HepG2 (cell line): ENCODE results near the gene ISCA2. TPM values are rescaled to one million over a fixed set of nuclear protein-coding genes. Genes with fewer than 3 reads are reported as not detected.

Experiments
- ATAC-seq: fragments of 200-7000 bp; cut with Tn5 transposase; 3 replicates; pipeline ENCODE4 v1.9.1; 2020; ENCODE audit warnings: mild to moderate bottlenecking, moderate library complexity
- BruUV-seq: library from RNA; stranded (reverse); fragments of 400-500 nt; replicated peaks from 2 replicates; lab custom pipeline; 2021; lab: Mats Ljungman, UMichigan
- CTCF ChIA-PET: fragments of 300-600 bp; formaldehyde crosslinking; extraction: SDS; loops from one replicate; lab custom pipeline; 2021; ENCODE audit warnings: low total read pairs, inconsistent platforms, low intra/inter-chr PET ratio; lab: Yijun Ruan, JAX
- POLR2A ChIA-PET: fragments of 350-600 bp; sonication (Branson Sonifier 250); formaldehyde crosslinking; loops from one replicate; lab custom pipeline; 2020; ENCODE audit warnings: antibody characterized with exemption, inconsistent platforms; lab: Yijun Ruan, JAX
- DNase-seq: peaks from one replicate; pipeline ENCODE4 v3.0.0-alpha.2; 2015; ENCODE audit warnings: low spot score
- FAIRE-seq: peaks from 3 replicates; lab custom pipeline; 2011; peaks lifted over from hg19 to GRCh38; lab: Jason Lieb, UNC
- H2AFZ ChIP-seq: one replicate; pipeline ENCODE4 v1.6.1; 2011; ENCODE audit warnings: low read length, inconsistent platforms
- H3K27ac ChIP-seq: fragments of 300-600 bp; 3 replicates; pipeline ENCODE4 v1.8.0; 2011; ENCODE audit warnings: mixed run types, mild to moderate bottlenecking, mixed read lengths, low read length, inconsistent platforms; ENCODE audit not compliant: insufficient read depth; ENCODE audit errors: extremely low read length
- H3K27me3 ChIP-seq, 2 experiments: fragments of 200-600 bp in 1 of 2; 2 replicates in 1 of 2; 3 replicates in 1 of 2; pipeline versions ENCODE4 v1.6.0 to v1.8.0; 2011; ENCODE audit warnings: low read length in 2 of 2, mild to moderate bottlenecking in 2 of 2, moderate library complexity in 2 of 2, inconsistent platforms in 1 of 2; ENCODE audit not compliant: insufficient read depth in 2 of 2, control insufficient read depth in 1 of 2
- H3K36me3 ChIP-seq, 2 experiments: fragments of 200-600 bp in 1 of 2; replicated peaks in 1 of 2; 2 replicates in 1 of 2; 3 replicates in 1 of 2; pipeline versions ENCODE4 v1.5.1 to v1.8.0; 2011; ENCODE audit warnings: low read length in 2 of 2, inconsistent platforms in 1 of 2; ENCODE audit not compliant: insufficient read depth in 2 of 2, control insufficient read depth in 1 of 2
- H3K4me1 ChIP-seq: 2 replicates; pipeline ENCODE4 v1.5.1; 2012; ENCODE audit warnings: low read length, inconsistent platforms; ENCODE audit not compliant: insufficient read depth
- H3K4me2 ChIP-seq: 2 replicates; pipeline ENCODE4 v1.6.0; 2011; ENCODE audit warnings: low read depth, low read length, inconsistent platforms
- H3K4me3 ChIP-seq, 3 experiments: fragments of 200-600 bp in 1 of 3; sonication (generic), shearing (Covaris generic) in 1 of 3; replicated peaks in 1 of 3; 2 replicates each; pipeline ENCODE4 v1.5.1; 2011 to 2016; ENCODE audit warnings: low read length in 3 of 3, inconsistent platforms in 2 of 3, low read depth in 2 of 3, mild to moderate bottlenecking in 2 of 3, control low read depth in 1 of 3, mixed read lengths in 1 of 3; ENCODE audit not compliant: insufficient read depth in 1 of 3
- H3K79me2 ChIP-seq: one replicate; pipeline ENCODE4 v1.6.1; 2011; ENCODE audit warnings: low read length, inconsistent platforms; ENCODE audit not compliant: insufficient read depth
- H3K9ac ChIP-seq: 2 replicates; pipeline ENCODE4 v1.6.0; 2011; ENCODE audit warnings: mild to moderate bottlenecking, low read depth, low read length, inconsistent platforms; ENCODE audit not compliant: insufficient read depth
- H3K9me3 ChIP-seq: 2 replicates; pipeline ENCODE4 v1.5.1; 2012; ENCODE audit warnings: mild to moderate bottlenecking, low read length
- H4K20me1 ChIP-seq: 2 replicates; pipeline ENCODE4 v1.6.0; 2011; ENCODE audit warnings: inconsistent platforms, mild to moderate bottlenecking, low read length, moderate library complexity; ENCODE audit not compliant: insufficient read depth
- CBX2 ChIP-seq, 2 experiments: fragments of 200-600 bp in 1 of 2; sonication (generic); formaldehyde crosslinking in 1 of 2; IDR thresholded peaks; 2 replicates each; pipeline versions ENCODE4 v1.7.0 to v1.8.1; 2018 to 2022; ENCODE audit warnings: low read depth in 2 of 2, low read length in 1 of 2, mild to moderate bottlenecking in 1 of 2, missing genetic modification reagents in 1 of 2
- NRL ChIP-seq: sonication (generic); formaldehyde crosslinking; IDR thresholded peaks from 2 replicates; pipeline ENCODE4 v1.5.0; 2020; ENCODE audit warnings: missing genetic modification reagents, mild to moderate bottlenecking, moderate library complexity, borderline replicate concordance
- ZC3H13 ChIP-seq: sonication (generic); formaldehyde crosslinking; IDR thresholded peaks from 2 replicates; pipeline ENCODE4 v1.8.1; 2023; ENCODE audit warnings: mild to moderate bottlenecking, missing genetic modification reagents, moderate library complexity
- ZIK1 ChIP-seq: sonication (generic); formaldehyde crosslinking; IDR thresholded peaks from 2 replicates; pipeline ENCODE4 v1.5.0; 2020; ENCODE audit warnings: mild to moderate bottlenecking, low read depth, missing genetic modification reagents, borderline replicate concordance
- ZNF281 ChIP-seq: sonication (generic); formaldehyde crosslinking; IDR thresholded peaks from 2 replicates; pipeline ENCODE4 v1.4.0; 2020; ENCODE audit warnings: missing genetic modification reagents, borderline replicate concordance
- WGBS: methylation state at CpG from one replicate; pipeline ENCODE4 v1.1.6; 2017; ENCODE audit warnings: low lambda C conversion rate; 5-methylcytosine and 5-hydroxymethylcytosine counted together
- in situ Hi-C: cut with HindIII; loops from 2 replicates; pipeline ENCODE4 v1.10.0; 2017; ENCODE audit warnings: low pct_unique_long_range_greater_than_20kb; ENCODE audit not compliant: extremely low pct_ligation_motif_present
- intact Hi-C: fragments of 100-400 bp; cut with micrococcal nuclease; formaldehyde crosslinking; loops from one replicate; pipeline ENCODE4 v1.10.0; 2022; ENCODE audit not compliant: unreplicated experiment
- polyA plus RNA-seq, 8 experiments: library from polyadenylated mRNA; depleted of rRNA in 3 of 8; stranded (reverse) in 7 of 8; unstranded in 1 of 8; fragments of >200 nt; fragmentation: Illumina TruSeq in 4 of 8; extraction: Trizol in 4 of 8; gene quantifications; 2 replicates each; pipeline versions ENCODE4 v1.2.1 to v1.2.3, GENCODE V29; 2011 to 2016; ENCODE audit warnings: low read depth in 4 of 8, missing spikeins in 1 of 8, mixed read lengths in 1 of 8; ENCODE audit not compliant: insufficient read depth in 1 of 8
- total RNA-seq, 5 experiments: library from RNA; depleted of rRNA; stranded (reverse); fragments of >200 nt; fragmentation: Illumina TruSeq; extraction: Trizol; gene quantifications; 2 replicates each; pipeline ENCODE4 v1.2.3, GENCODE V29; 2016; ENCODE audit warnings: low read depth in 1 of 5
- TF ChIP-seq, protein P1 (sequence below): sonication (generic); formaldehyde crosslinking; IDR thresholded peaks from 2 replicates; pipeline ENCODE4 v1.8.1; 2023; ENCODE audit warnings: mild to moderate bottlenecking, moderate library complexity, missing genetic modification reagents

Gene ISCA2
- total and polyA plus RNA-seq, 2 of the 13 experiments (the other 11 are each of a cell fraction or from before 2014, with no cell fraction given): 32.1 to 43.4 TPM

- ChIA-PET CTCF (no interaction called here), POLR2A (interaction anchor here (2.3 kb wide), 1 partner anchor 21 kb away, joined by 9 read pairs; the partner anchor contains the start of genes ISCA2 and NPC2)
- TF ChIP-seq ZIK1 (CRISPR knock-in tag) (no peak), NRL (no peak), ZNF281 (0 out of 2 replicates have a peak, but pooled peaks have one; percentile 33), ZC3H13 (CRISPR knock-in tag) (no peak), CBX2 (IDR thresholded peaks at IDR 0.05; ENCODE audit: low read depth, low read length) (no peak), CBX2 (CRISPR knock-in tag; IDR thresholded peaks at IDR 0.05; ENCODE audit: low read depth) (no peak)
- TF ChIP-seq, protein P1, sequence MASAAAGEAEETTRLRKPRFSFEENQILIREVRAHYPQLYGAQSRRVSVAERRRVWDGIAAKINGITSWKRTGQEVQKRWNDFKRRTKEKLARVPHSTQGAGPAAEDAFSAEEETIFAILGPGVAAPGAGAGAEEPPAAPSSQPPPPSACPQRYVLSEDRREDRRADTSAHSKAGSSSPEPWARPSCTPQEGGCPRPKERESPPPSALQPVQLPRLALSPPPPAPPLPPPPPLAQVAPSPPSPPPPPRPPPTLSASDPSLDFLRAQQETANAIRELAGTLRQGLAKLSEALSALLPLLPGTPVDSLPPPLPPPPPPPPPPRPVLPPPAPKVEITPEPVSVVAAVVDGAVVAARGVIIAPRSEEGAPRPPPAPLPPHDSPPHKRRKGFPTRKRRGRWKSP: no peak
- Histone ChIP-seq H2AFZ (no peak overlapping the region), H3K27ac (no peak overlapping the region), H3K4me2 (peak overlapping the region; percentile 67), H3K9ac (no peak overlapping the region), H3K36me3 (no peaks in the 10 kb centered on the region), H3K27me3 (peaks cover 1 to 22% of the 10 kb centered on the region in 2 experiments; a peak in 3 of 5 replicates), H3K79me2 (no peaks in the 10 kb centered on the region), H3K4me1 (peaks cover 45% of the 10 kb centered on the region), H4K20me1 (no peaks in the 10 kb centered on the region), H3K9me3 (no peaks in the 10 kb centered on the region), H3K4me3 (peak overlapping the region in 2 of 3 experiments; percentile 15 to 52; a peak in 2 of 6 replicates)
- in situ Hi-C loops: no loop called here
- FAIRE-seq (no peak), DNase-seq (peak; percentile 25), ATAC-seq (peak; percentile 11)
- WGBS: 2% methylated on average over 11 of the region's 13 CpGs
- intact Hi-C loops: no loop called here
- BruUV-seq: no TSS peak
These were observed 20.9 kb downstream of the ISCA2 start for GRCh38 chr14:74514471-74514941.
